ENCODE data around the gene BANK1. TPM values are rescaled to one million over a fixed set of nuclear protein-coding genes. Genes with fewer than 3 reads are reported as not detected.

The BANK1 gene
- total RNA-seq, 1 experiment from 2014 or later: not detected

DNA sequence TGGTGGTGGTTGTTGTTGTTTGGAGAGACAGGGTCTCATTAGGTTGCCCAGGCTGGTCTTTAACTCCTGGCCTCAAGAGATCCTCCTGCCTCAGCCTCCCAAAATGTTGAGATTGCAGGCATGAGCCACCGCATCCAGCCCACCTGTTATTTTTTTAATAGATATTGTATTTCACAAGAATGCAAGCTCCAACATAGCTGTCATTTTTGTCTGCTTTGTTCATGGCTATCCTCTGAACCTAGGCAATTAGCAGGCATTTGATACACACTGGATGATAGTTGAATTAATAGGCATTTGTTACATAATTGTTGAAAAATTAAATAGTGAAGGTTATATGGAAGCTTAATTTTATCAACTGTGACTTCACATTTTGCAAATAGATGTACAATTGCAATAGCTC is 64.7 kb downstream of the BANK1 start:
- H3K27ac Mint-ChIP-seq (ENCODE audit: low read depth, unreplicated experiment): no peak overlapping the region
- no peak for DNase-seq (ENCODE audit: unreplicated experiment)
- CTCF ChIA-PET: no interaction called here

DNA sequence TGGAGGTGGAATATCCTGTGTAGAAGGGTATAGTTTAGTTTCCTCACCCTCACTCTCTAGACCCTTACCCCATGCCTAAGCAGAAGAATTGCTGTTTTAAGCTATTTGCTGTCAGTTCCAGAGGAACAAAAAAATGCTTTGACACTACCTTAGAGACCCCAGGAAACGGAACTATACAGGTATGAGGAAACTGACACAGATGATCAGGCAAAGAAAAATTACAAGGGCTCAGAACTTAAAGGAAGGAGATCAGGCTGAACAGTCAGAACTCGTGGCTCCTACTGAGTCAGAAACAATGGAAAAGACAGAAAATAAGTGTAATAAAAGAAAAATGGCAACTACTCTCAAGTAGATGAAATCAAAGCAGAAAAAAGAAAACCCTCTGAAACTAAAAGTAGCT is 65.6 kb downstream of the BANK1 start:
- no TSS peak for BruUV-seq (replicated peaks)
- POLR2A ChIA-PET: no interaction called here
- intact Hi-C loops (cut with micrococcal nuclease): no loop called here
- H3K27me3 Mint-ChIP-seq (ENCODE audit: insufficient read depth, unreplicated experiment): no peaks in the 10 kb centered on the region
- H3K4me1 Mint-ChIP-seq (ENCODE audit: insufficient read depth, unreplicated experiment): no peaks in the 10 kb centered on the region
- H3K27ac Mint-ChIP-seq (ENCODE audit: low read depth, unreplicated experiment): no peak overlapping the region
- DNase-seq (ENCODE audit: unreplicated experiment): no peak
- no peaks in the 10 kb centered on the region for H3K36me3 Mint-ChIP-seq (ENCODE audit: insufficient read depth, unreplicated experiment)
- TF ChIP-seq, protein P1, sequence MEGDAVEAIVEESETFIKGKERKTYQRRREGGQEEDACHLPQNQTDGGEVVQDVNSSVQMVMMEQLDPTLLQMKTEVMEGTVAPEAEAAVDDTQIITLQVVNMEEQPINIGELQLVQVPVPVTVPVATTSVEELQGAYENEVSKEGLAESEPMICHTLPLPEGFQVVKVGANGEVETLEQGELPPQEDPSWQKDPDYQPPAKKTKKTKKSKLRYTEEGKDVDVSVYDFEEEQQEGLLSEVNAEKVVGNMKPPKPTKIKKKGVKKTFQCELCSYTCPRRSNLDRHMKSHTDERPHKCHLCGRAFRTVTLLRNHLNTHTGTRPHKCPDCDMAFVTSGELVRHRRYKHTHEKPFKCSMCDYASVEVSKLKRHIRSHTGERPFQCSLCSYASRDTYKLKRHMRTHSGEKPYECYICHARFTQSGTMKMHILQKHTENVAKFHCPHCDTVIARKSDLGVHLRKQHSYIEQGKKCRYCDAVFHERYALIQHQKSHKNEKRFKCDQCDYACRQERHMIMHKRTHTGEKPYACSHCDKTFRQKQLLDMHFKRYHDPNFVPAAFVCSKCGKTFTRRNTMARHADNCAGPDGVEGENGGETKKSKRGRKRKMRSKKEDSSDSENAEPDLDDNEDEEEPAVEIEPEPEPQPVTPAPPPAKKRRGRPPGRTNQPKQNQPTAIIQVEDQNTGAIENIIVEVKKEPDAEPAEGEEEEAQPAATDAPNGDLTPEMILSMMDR (IDR thresholded peaks at IDR 0.05; ENCODE audit: unreplicated experiment): no peak
- no peak overlapping the region for H3K4me3 Mint-ChIP-seq (ENCODE audit: unreplicated experiment)
- H3K9me3 Mint-ChIP-seq (ENCODE audit: unreplicated experiment): no peaks in the 10 kb centered on the region
- CTCF ChIA-PET: no interaction called here

More for the DNA sequence above, 64.7 kb downstream of the BANK1 start:
- no peaks in the 10 kb centered on the region for H3K4me1 Mint-ChIP-seq (ENCODE audit: insufficient read depth, unreplicated experiment)
- H3K9me3 Mint-ChIP-seq (ENCODE audit: unreplicated experiment): no peaks in the 10 kb centered on the region
- TF ChIP-seq, protein P1 (IDR thresholded peaks at IDR 0.05; ENCODE audit: unreplicated experiment): no peak
- no TSS peak for BruUV-seq (replicated peaks)
- no peaks in the 10 kb centered on the region for H3K27me3 Mint-ChIP-seq (ENCODE audit: insufficient read depth, unreplicated experiment)
- H3K4me3 Mint-ChIP-seq (ENCODE audit: unreplicated experiment): no peak overlapping the region
- POLR2A ChIA-PET: interaction anchor here (0.6 kb wide), 1 partner anchor 10 kb away, joined by 3 read pairs; no protein-coding TSS in a partner anchor
- H3K36me3 Mint-ChIP-seq (ENCODE audit: insufficient read depth, unreplicated experiment): no peaks in the 10 kb centered on the region
- intact Hi-C loops (cut with micrococcal nuclease): no loop called here

DNA sequence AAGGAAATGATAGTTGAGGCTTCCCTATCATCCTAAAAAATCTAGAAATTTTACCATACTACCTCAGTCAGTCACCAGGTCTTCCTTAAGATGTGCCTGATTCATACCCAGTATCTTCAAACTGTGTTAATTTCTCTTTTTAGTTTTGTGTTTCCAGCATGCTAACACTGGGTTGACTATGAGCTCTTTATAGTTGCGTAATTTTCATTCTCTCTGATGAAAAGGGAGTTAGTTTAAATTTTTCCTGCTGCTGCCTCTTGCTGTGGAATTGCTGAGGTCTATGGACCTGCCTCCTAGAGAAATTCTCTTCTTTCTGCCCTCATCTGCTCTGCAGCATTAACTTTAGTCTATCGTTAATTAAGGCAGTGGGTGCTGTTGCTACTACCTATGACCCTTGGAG is 66.6 kb downstream of the BANK1 start:
- Mint-ChIP-seq H3K9me3 (ENCODE audit: unreplicated experiment) (no peaks in the 10 kb centered on the region), H3K36me3 (ENCODE audit: insufficient read depth, unreplicated experiment) (no peaks in the 10 kb centered on the region), H3K27me3 (ENCODE audit: insufficient read depth, unreplicated experiment) (no peaks in the 10 kb centered on the region), H3K4me3 (ENCODE audit: unreplicated experiment) (no peak overlapping the region), H3K27ac (ENCODE audit: low read depth, unreplicated experiment) (no peak overlapping the region), H3K4me1 (ENCODE audit: insufficient read depth, unreplicated experiment) (no peaks in the 10 kb centered on the region)
- ChIA-PET POLR2A (interaction anchor here (1.0 kb wide), 1 partner anchor 22 kb away, joined by 3 read pairs; no protein-coding TSS in a partner anchor), CTCF (no interaction called here)
- intact Hi-C loops (cut with micrococcal nuclease): no loop called here
- BruUV-seq (replicated peaks): no TSS peak
- no peak for DNase-seq (ENCODE audit: unreplicated experiment)
- TF ChIP-seq, protein P1 (IDR thresholded peaks at IDR 0.05; ENCODE audit: unreplicated experiment): no peak

DNA sequence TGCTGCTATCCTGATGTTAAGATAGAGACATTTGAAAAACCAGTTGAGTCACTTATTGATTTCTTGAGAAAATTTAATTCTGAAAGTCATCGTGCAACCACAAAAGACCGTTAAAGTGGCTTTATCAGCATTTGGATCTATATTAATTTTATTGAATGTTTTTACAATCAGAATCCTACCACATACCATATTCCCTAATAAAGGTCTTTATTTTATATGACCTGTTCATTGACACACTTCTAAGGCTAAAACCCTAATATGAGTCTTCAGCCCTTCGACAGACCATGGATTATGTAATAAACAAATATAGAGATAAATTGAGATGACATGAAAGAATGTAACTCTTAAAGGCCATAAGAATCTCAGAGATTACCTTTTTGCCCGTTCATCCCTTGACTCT is 68.1 kb downstream of the BANK1 start:
- DNase-seq (ENCODE audit: unreplicated experiment): no peak
- CTCF ChIA-PET: interaction anchor here (0.6 kb wide), 2 partner anchors 9 to 463 kb away, joined by 3 to 5 read pairs; no protein-coding TSS in a partner anchor
- intact Hi-C loops (cut with micrococcal nuclease): no loop called here
- H3K4me1 Mint-ChIP-seq (ENCODE audit: insufficient read depth, unreplicated experiment): no peaks in the 10 kb centered on the region
- H3K36me3 Mint-ChIP-seq (ENCODE audit: insufficient read depth, unreplicated experiment): no peaks in the 10 kb centered on the region
- H3K9me3 Mint-ChIP-seq (ENCODE audit: unreplicated experiment): no peaks in the 10 kb centered on the region
- BruUV-seq (replicated peaks): no TSS peak
- POLR2A ChIA-PET: no interaction called here
- TF ChIP-seq, protein P1 (IDR thresholded peaks at IDR 0.05; ENCODE audit: unreplicated experiment): no peak
- no peaks in the 10 kb centered on the region for H3K27me3 Mint-ChIP-seq (ENCODE audit: insufficient read depth, unreplicated experiment)
- H3K4me3 Mint-ChIP-seq (ENCODE audit: unreplicated experiment): no peak overlapping the region
- no peak overlapping the region for H3K27ac Mint-ChIP-seq (ENCODE audit: low read depth, unreplicated experiment)
